ENCODE data around the gene C3. TPM values are rescaled to one million over a fixed set of nuclear protein-coding genes. Genes with fewer than 3 reads are reported as not detected.

C3 gene
- total and polyA plus RNA-seq, 2 donors from 2014 or later = 452 to 3,831 TPM

DNA sequence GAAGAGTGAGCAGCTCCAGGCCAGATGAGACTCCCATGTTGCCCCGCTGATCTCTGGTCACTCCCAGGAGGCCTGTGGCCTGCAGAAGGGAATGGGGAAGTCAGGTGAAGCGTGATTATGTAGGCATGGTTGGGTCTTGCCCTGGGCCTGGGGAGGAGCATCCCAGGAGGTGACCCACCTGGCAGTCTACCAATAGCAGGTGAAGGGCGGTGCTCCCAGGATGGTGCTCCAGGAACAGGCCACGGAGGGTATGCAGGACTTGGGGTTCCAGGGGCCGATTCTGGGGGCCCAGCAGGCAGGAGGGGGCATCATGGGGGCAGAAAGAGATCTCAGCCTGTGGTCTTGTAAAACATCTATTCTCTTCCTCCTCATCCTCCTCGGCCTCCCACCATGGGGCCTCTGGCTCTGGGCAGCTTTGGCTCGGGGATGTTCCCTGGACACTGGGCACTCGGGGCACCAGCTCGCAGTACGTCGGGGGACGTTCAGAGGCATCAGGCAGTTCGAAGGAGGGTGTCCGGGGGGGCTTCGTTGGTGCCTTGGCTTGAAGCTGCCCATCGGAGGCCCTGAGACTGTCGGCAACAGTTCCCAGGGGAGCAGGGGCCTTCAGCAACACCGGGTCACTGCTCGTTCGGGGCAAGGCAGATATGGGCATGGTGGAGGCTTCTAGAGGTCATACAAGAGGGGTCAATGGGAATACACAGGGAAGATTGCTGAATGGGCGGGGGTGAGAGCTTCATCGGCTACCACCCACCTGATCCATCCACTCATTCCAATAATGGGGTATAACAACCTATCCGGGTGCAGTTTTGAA, 34.4 kb upstream of the C3 start:
- TF ChIP-seq CTCF (IDR thresholded peaks at IDR 0.05; ENCODE audit: borderline replicate concordance, extremely low read depth, insufficient read depth) = no peak
- no peak overlapping the region for H3K4me3 ChIP-seq (ENCODE audit: low read length in 3 of 3)
- intact Hi-C loops (cut with DNase I) = no loop called here
- H3K36me3 ChIP-seq (ENCODE audit: control insufficient read depth in 2 of 3, insufficient read depth in 3 of 3, low read length in 3 of 3) = peaks cover 0 to 8% (median 0%) of the 10 kb centered on the region in 3 donors
- H3K27me3 ChIP-seq (ENCODE audit: control insufficient read depth, insufficient read depth, low read length) = no peaks in the 10 kb centered on the region
- no peaks in the 10 kb centered on the region for H3K9me3 ChIP-seq (ENCODE audit: control insufficient read depth in 2 of 3, insufficient read depth in 1 of 3, low read length in 3 of 3)
- peaks cover 0 to 5% (median 0%) of the 10 kb centered on the region in 3 donors for H3K4me1 ChIP-seq (ENCODE audit: control insufficient read depth in 2 of 3, insufficient read depth in 2 of 3, low read depth in 1 of 3, low read length in 3 of 3)
- no peak for FAIRE-seq
- DNase-seq = peak in 2 of 5 donors; percentile 45 to 67
- no peak overlapping the region for H3K9ac ChIP-seq (ENCODE audit: low read length in 3 of 3)
- H3K27ac ChIP-seq (ENCODE audit: low read depth in 2 of 2, low read length in 2 of 2) = no peak overlapping the region

DNA sequence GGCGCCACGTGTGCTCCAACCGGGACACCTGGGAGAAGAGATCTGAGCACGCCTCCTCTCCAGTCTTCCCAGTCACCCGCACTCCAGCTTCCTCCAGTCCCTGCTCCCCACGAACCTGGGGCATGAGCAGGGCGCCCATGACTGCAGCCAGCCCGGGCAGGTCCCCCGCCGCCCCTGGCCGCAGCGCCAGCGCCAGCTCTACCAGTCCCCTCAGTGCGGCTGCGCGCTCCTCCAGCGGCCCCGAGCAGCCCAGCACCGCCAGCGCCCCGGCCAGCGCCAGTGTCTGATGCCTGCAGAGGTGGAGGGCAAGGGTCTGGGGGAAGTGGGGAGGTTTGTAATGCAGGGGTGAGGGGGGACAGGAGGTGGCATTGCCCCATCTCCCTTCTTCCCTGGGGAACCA, 33.7 kb upstream of the C3 start:
- Histone ChIP-seq H3K4me1 (ENCODE audit: control insufficient read depth in 2 of 3, insufficient read depth in 2 of 3, low read depth in 1 of 3, low read length in 3 of 3) (peaks cover 0 to 5% (median 0%) of the 10 kb centered on the region in 3 donors), H3K36me3 (ENCODE audit: control insufficient read depth in 2 of 3, insufficient read depth in 3 of 3, low read length in 3 of 3) (peaks cover 0 to 15% (median 0%) of the 10 kb centered on the region in 3 donors), H3K27me3 (ENCODE audit: control insufficient read depth, insufficient read depth, low read length) (no peaks in the 10 kb centered on the region), H3K27ac (ENCODE audit: low read depth in 2 of 2, low read length in 2 of 2) (no peak overlapping the region), H3K9ac (ENCODE audit: low read length in 3 of 3) (no peak overlapping the region), H3K9me3 (ENCODE audit: control insufficient read depth in 2 of 3, insufficient read depth in 1 of 3, low read length in 3 of 3) (no peaks in the 10 kb centered on the region), H3K4me3 (ENCODE audit: low read length in 3 of 3) (no peak overlapping the region)
- no peak for FAIRE-seq
- DNase-seq = peak in 2 of 5 donors; percentile 58 to 81
- no peak for TF ChIP-seq CTCF (IDR thresholded peaks at IDR 0.05; ENCODE audit: borderline replicate concordance, extremely low read depth, insufficient read depth)
- intact Hi-C loops (cut with DNase I) = no loop called here

- peak; percentile 80 to 95 (median 88) for DNase-seq
- peak; percentile 63 for TF ChIP-seq CTCF (IDR thresholded peaks at IDR 0.05; ENCODE audit: borderline replicate concordance, extremely low read depth, insufficient read depth)
- H3K4me1 ChIP-seq (ENCODE audit: control insufficient read depth in 2 of 3, insufficient read depth in 2 of 3, low read depth in 1 of 3, low read length in 3 of 3) = peaks cover 0 to 5% (median 0%) of the 10 kb centered on the region in 3 donors
- no peaks in the 10 kb centered on the region for H3K27me3 ChIP-seq (ENCODE audit: control insufficient read depth, insufficient read depth, low read length)
- peaks cover 0 to 16% (median 0%) of the 10 kb centered on the region in 3 donors for H3K36me3 ChIP-seq (ENCODE audit: control insufficient read depth in 2 of 3, insufficient read depth in 3 of 3, low read length in 3 of 3)
- peak overlapping the region in 2 of 3 donors; percentile 50 to 54 for H3K4me3 ChIP-seq (ENCODE audit: low read length in 3 of 3)
- intact Hi-C loops (cut with DNase I) = no loop called here
- no peak for FAIRE-seq
- peak overlapping the region; percentile 68 to 83 for H3K27ac ChIP-seq (ENCODE audit: low read depth in 2 of 2, low read length in 2 of 2)
- H3K9me3 ChIP-seq (ENCODE audit: control insufficient read depth in 2 of 3, insufficient read depth in 1 of 3, low read length in 3 of 3) = no peaks in the 10 kb centered on the region
- H3K9ac ChIP-seq (ENCODE audit: low read length in 3 of 3) = peak overlapping the region in 2 of 3 donors; percentile 40 to 78
Measured at GRCh38 chr19:6753178-6754031, 33.0 kb upstream of the C3 start.

All from kidney (tissue), 14 donors.